GM12872 (cell line): ENCODE results near the gene TCF25.

Source experiments
- TF ChIP-seq, protein P1 (sequence below): IDR thresholded peaks from 3 replicates; pipeline ENCODE4 v1.5.1; 2011; ENCODE audit warnings: low read depth, mild to moderate bottlenecking, low read length, moderate library complexity; ENCODE audit not compliant: insufficient read depth

Gene TCF25

DNA sequence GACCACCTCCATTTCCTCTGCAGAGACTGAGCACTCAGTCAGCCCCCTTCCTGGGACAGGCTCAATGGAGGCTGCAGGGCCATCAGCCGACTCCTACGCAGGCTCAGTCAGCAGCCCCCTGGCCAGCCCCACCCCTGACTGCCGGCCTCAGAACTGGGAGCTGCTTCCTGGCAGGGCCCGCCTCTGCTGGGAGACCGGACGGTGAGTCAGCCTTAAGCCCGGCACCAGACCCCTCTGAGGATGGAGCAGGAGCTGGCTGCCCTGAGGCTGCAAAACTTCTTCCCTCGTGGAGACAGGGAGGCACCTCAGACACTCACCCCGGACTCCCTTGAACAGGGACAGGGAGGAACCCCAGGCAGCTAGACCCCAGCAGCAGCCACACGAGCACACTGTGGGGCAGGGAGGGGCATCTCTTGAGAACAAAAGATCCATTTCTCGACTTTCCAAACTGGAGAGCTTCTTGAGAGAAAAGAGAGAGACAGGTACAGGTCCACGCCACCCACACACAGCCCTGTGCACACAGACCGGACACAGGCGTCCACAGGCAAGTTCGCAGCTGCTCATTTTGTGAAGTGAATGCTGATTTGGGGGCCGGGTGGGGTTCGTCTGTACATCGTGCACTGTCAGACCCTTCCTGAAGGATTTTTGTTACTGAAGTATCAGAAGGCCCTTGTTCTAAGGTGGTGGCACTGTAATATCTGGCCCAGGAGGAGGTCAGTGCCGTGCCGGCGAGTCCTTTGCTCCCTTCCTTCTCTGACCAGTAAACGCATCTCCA lies 48.5 kb downstream of the TCF25 start:
- TF ChIP-seq, protein P1, sequence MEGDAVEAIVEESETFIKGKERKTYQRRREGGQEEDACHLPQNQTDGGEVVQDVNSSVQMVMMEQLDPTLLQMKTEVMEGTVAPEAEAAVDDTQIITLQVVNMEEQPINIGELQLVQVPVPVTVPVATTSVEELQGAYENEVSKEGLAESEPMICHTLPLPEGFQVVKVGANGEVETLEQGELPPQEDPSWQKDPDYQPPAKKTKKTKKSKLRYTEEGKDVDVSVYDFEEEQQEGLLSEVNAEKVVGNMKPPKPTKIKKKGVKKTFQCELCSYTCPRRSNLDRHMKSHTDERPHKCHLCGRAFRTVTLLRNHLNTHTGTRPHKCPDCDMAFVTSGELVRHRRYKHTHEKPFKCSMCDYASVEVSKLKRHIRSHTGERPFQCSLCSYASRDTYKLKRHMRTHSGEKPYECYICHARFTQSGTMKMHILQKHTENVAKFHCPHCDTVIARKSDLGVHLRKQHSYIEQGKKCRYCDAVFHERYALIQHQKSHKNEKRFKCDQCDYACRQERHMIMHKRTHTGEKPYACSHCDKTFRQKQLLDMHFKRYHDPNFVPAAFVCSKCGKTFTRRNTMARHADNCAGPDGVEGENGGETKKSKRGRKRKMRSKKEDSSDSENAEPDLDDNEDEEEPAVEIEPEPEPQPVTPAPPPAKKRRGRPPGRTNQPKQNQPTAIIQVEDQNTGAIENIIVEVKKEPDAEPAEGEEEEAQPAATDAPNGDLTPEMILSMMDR, result no peak

DNA sequence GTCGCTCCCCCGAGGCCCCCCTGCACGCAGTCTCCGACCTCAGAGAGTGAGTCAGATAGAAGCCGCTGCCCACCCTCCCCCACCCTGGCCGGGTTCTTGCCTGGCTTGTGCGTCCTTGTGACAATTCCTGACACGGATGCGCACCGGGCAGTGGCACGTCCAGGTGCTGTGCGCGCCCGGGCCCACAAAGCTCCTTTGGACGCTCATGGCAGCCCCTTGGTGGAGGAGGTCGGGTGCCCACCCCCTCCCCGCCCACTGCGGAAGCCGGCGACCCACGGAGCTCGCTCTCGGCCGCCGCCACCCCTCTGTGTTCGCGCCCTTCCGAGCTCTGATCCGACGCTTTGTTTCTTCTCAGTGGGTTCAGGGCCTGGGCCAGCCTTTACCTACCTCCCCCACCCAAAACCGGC lies 49.1 kb downstream of the TCF25 start:
- TF ChIP-seq, protein P1, result no peak

DNA sequence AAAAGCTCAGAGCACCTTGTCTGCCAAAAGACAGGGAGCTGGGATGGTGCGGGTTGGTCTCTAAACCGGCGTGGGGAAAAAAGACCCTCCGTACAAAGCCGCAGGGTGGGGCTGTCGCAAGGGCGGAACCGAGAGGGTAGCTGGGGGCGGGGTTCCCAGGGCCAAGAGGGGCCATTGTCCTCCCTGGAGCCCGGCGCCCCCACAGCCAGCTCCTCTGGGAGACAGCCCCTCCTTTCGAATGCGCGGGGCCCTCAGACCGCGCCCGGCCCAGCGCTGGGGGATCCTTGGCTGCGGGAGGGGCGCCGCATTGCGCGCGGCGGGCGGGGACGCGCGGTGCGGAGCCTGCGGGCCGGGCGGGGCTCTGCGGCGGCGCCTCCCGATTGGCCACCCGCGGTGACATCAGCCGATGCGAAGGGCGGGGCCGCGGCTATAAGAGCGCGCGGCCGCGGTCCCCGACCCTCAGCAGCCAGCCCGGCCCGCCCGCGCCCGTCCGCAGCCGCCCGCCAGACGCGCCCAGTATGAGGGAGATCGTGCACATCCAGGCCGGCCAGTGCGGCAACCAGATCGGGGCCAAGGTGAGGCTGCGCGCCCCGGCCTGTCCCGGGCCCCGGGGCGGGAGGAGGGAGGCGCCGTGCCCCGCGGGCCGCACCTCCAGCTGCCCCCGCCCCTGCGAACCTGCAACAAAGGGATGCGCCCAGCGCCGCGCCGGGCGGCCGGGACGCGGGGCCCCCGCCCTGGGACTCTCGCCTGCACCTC lies 49.7 kb downstream of the TCF25 start, which contains the start of gene TUBB3:
TUBB3 (plus strand) TSS at position 459 of the 756 bp plus-strand sequence; CDS start at position 519, 60 bp downstream.
- TF ChIP-seq, protein P1, result no peak

DNA sequence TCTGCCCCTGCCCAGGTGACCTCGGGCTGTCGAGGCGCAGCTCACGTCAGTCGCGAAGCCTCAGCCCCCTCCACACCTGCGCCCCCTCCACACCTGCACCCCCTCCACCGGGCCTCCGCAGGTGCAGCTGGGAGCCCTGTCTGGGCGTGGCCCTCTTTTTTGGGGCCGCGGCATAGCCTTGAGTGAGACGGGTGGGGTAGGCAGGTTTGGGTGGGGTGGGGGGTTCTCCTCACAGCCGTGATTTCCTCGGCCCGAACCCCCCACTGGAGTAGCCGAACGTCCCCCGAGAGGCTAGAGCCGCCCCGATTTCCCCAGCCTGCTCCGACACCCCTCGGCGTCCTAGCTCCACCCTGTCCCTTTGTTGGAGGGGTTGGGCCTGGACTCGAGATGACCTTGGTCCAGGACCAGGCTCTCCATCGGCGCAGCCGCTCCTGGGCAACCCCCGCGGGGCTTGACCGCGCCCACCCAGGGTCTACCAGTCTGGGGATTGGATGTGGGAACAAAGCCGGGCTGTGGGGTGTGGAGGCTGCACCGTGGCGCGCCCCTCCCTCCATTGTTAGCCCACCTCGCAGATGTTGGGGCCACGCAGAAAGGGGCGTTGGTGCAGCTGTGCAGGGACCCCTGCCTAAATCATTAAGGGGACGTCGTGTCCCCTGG lies 50.4 kb downstream of the TCF25 start:
- TF ChIP-seq, protein P1, result no peak

DNA sequence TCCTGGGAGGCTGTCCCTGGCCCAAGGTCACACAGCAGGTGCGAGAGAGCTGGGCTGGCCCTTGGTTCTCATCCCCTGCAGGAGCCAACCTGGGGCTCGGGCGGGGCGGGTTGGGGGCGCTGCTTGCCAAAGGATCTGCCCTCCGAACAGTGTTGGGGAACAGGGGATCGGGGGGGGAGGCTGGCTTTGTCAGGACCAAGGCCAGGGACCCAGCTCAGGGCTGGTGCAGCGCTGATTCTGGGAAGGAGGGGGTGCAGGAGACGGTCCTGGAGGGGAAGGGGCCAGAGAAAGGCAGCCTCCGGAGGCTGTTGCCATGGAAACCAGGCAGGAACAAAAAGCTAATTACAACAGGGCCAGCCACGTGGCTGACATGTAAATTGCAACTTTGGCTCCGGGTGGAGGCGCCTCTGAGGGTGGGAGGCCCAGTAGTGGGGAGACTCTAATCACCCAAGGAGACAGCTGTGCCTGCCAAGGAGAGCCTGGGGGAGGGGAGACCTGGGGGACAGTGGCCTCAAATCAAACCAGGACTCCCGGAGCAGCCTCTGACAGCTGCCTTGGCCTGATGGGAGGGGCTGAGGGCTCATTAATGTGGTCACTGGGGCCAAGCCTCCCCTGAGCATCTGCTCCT lies 51.0 kb downstream of the TCF25 start:
- TF ChIP-seq, protein P1, result no peak

DNA sequence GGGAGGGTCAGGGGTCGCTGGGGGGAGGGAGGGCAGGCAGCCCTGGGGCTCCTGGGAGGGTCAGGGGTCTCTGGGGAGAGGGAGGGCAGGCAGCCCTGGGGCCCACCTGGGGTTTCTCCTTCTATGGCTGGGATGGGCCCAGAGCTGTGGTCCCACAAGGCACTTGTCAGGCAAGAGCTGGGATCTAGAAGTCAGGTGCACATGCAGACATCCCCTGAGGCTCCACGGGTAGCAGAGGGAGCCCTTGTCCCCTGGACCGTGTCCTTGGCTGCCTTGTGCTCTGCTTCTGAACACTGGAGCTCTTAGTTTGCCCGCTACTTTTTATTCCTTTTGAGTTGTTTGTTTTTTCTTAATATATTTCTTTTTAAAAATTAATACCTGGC lies 51.5 kb downstream of the TCF25 start:
- TF ChIP-seq, protein P1, result no peak

DNA sequence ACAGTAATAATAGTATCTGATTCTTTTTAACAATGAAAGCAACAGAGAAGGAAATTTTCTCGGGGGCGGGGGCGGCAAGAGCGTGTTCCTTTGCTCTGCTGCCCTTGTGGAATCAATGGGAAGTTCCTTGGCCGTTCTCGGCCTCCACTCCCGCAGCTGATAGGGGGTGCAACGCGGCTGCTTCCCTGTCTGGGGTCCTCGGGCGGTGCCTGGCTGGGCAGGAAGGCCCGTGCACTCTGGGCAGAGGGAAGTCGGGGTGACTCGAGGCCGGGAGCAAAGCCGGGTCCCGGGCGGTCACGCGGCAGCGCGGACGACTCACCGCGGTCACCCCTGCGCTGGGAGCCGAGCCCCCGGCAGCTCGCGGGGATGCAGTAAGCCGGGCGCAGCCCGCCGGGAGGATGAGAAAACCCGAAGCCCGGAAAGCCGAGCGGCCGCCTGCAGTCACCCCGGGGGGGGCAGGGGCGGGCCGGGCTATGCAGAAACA lies 52.2 kb downstream of the TCF25 start:
- TF ChIP-seq, protein P1, result no peak
